ENCODE results near the gene LPCAT3. TPM values are rescaled to one million over a fixed set of nuclear protein-coding genes. Genes with fewer than 3 reads are reported as not detected.

LPCAT3 gene
- total and polyA plus RNA-seq, 2 of the 13 experiments (the other 11 are each of a cell fraction or from before 2014, with no cell fraction given) = 44.5 to 64.3 TPM

DNA sequence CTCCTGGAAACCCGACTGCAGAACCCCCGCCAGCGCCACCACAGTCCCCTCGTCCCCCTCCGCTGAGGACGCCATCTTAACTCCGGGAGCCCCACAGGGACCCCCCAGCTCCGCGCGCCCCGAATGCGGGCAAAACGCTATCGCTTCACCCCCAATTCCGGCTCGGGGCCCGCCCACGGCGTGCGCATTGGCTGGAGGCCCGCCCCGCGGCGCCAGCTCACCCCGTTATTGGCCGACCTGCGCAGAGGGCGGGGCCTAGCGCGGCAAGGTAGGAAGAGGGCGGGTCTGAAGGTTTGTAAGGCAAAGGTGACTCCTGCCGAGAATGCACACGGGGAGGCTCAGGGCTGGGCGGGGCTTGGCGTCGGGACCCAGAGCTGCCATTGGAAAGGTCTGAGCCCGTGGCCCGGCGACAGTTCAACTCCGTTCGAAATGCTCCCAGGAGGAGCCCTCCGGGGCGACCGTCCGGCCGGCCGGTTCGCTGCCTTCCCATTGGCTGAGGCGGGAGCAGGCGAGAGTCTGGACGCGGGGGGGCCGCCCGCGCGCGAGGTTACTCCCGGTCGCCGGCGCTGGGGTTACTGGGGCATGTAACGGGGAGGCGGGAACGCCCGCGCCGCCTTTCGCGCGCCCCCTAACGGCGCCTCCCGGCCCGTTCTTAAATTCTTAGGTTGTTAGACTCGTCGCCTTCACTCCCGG lies at the start of gene LPCAT3 (continued):
- TF ChIP-seq RFXAP (CRISPR knock-in tag; IDR thresholded peaks at IDR 0.05; ENCODE audit: borderline replicate concordance) (peak; percentile 40; the same call in 1 of the 2 replicates), PRDM10 (CRISPR knock-in tag; IDR thresholded peaks at IDR 0.05; ENCODE audit: low read depth) (0 out of 2 replicates have a peak, but pooled peaks have one; percentile 35), KLF9 (CRISPR knock-in tag; IDR thresholded peaks at IDR 0.05; ENCODE audit: low read depth) (peak; percentile 31; the same call in 1 of the 2 replicates), CBX1 (IDR thresholded peaks at IDR 0.05; ENCODE audit: low read depth) (no peak), SALL1 (CRISPR knock-in tag; IDR thresholded peaks at IDR 0.05) (peak; percentile 34; the same call in 1 of the 2 replicates), CBX5 (CRISPR knock-in tag; IDR thresholded peaks at IDR 0.05; ENCODE audit: borderline replicate concordance) (no peak), ZNF138 (CRISPR knock-in tag; IDR thresholded peaks at IDR 0.05; ENCODE audit: low read depth) (peak; percentile 57; the same call in 1 of the 2 replicates), NFYC (CRISPR knock-in tag; IDR thresholded peaks at IDR 0.05) (peak; percentile 86), RAD51 (IDR thresholded peaks at IDR 0.05; ENCODE audit: borderline replicate concordance) (no peak), ZNF546 (CRISPR knock-in tag; conservative IDR thresholded peaks at IDR 0.05) (peak; percentile 85), ZNF281 (CRISPR knock-in tag; IDR thresholded peaks at IDR 0.05; ENCODE audit: borderline replicate concordance) (no peak), THAP11 (CRISPR knock-in tag; IDR thresholded peaks at IDR 0.05) (peak; percentile 61), ZNF343 (CRISPR knock-in tag; IDR thresholded peaks at IDR 0.05) (0 out of 2 replicates have a peak, but pooled peaks have one; percentile 32), NR2F2 (IDR thresholded peaks at IDR 0.05; ENCODE audit: borderline replicate concordance, low read depth) (0 out of 2 replicates have a peak, but pooled peaks have one; percentile 43), ZNF710 (CRISPR knock-in tag; IDR thresholded peaks at IDR 0.05; ENCODE audit: borderline replicate concordance) (0 out of 2 replicates have a peak, but pooled peaks have one; percentile 21)
- TF ChIP-seq, protein P1, sequence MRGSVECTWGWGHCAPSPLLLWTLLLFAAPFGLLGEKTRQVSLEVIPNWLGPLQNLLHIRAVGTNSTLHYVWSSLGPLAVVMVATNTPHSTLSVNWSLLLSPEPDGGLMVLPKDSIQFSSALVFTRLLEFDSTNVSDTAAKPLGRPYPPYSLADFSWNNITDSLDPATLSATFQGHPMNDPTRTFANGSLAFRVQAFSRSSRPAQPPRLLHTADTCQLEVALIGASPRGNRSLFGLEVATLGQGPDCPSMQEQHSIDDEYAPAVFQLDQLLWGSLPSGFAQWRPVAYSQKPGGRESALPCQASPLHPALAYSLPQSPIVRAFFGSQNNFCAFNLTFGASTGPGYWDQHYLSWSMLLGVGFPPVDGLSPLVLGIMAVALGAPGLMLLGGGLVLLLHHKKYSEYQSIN (CRISPR knock-in tag; IDR thresholded peaks at IDR 0.05; ENCODE audit: borderline replicate concordance) = no peak

Data from HepG2 (cell line).